UCSD-AML1 (cell line): ENCODE results near the gene CCBE1.

Source experiments
- DNase-seq: peaks from one replicate; lab custom pipeline; 2025; ENCODE audit not compliant: unreplicated experiment; lab: John Stamatoyannopoulos, UW

The CCBE1 gene

DNA sequence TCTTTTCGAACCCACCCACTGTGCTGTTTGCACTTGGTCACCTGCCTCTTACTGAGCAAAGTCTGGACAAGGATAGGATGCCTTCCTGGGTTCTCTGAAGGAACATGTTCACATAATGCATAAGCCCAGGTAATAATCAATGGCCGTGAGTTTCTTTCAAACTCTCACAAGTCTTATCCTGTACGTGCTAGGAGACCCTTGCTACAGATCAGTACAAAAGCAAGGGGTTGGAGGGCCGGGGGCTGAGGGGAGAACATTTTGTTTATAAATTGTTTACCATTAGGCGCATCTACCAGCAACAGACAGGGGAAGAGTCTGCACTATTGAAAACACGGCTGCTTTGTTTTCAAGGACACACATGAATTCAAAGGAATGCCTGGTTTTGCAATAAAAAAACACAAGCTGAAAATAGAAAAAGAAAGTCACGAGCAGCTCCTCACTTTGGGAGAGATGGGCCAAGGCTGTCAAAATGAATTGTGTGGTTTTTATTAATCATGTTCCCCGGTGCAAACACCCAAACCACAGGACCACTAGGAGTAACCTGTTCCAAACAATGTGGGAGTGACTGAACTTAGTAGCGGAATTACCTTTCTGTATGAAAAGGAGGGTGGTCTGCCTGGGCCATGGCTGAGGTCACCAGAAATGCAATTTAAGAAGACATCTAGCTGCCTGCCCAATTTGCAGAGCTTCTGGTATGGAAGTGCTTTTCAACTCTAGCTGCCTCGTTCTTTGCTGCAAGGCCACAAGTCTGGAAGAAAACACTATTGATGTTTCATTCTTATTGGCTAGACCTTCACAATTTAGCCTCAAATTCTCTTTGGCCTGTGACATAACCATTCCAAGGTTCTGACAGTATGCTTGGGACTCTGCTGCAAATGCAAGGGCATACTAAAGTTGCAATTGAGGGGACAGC, 73.5 kb downstream of the CCBE1 start:
- no peak for DNase-seq

DNA sequence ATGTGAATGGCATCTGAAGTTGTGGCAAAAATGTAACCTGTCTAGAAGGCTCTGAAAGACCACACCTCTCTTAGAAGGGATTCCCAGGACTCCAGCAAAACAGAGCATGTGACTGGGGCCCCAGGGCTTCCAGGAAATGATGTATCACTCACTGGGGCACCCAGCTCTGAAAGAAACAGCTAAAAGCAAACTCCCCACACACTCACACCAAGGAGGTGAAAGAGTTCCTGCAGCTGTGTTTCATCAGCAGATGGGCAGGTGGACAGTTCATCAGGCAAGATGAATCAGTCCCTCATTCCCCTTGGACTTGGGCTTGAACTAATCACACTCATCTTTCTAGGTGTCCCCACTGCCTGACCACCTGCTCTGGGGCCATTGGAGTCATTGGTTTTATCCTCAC, 76.2 kb downstream of the CCBE1 start:
- no peak for DNase-seq

DNA sequence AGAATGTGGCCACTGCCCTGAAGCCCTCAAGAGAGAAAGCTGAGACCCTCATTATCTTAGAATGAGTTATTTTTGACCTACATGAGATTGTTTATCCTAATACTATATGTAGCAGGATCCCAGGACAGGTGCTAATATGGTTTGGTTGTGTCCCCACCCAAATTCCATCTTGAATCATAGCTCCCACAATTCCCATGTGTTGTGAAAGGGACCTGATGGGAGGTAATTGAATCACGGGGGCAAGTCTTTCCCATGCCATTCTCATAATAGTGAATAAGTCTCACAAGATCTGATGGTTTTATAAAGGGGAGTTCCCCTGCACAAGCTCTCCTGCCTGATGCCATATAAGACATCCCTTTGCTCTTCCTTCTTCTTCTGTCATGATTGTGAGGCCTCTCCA, 76.8 kb downstream of the CCBE1 start:
- no peak for DNase-seq

DNA sequence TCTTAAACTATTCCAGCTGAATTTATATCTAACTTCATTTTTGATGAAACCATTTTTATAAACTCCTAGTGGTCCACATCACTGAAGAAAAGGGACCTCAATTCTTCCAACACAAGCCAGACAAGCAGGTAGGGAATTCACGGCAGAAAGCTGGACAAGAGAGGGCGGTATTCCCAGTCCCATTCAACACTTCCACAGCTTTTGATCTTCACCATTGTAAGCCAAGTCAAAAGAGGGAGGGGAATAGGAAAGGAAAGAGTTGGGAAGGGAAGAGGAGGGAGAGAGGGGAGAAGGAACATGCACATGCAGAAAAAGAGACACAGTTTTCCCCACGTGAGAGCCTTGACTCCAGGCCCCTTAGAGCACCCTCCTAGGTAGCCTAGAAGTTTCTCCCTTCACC, 77.4 kb downstream of the CCBE1 start:
- DNase-seq, result no peak

DNA sequence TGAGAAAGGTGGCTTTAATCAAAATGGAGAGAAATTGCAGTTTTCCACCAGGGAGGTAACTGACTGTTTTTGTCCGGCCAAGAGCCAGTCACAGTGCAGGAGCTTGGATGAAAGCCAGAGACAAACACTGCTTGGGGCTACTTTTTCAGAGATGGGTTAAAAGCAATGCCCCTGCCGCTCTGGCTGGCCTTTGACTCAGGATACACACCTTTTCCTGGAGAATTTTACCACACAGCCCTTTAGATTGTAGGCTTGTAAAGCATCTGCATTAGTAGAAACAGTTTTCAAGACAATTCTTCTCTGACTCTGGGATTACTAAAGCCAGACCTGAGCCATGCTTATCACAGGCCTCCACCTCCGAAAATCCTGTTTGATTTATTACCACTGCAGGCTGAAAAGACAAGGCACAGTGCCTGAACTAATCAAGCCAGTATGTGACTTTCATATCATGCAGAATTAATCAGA, 79.7 kb downstream of the CCBE1 start:
- no peak for DNase-seq

DNA sequence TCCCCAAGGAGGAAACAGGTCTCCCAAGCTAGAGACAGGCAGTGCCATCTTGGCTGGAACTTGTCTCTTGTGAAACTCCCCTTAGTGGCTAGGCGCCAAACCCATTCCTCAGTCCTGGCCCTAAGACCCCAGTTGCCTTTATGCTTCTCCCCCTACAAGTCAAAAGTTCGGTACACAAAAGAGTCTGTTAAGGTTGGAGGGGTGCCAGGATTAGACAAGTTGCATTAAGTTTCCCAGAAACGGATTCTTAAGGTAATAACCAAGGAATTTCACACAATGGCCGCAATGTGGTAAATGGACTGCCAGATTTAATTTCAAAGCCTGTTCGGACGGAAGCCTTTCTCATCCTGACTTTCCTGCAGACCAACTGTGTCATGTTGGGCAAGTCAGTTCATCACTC, 80.7 kb downstream of the CCBE1 start:
- DNase-seq, result no peak

DNA sequence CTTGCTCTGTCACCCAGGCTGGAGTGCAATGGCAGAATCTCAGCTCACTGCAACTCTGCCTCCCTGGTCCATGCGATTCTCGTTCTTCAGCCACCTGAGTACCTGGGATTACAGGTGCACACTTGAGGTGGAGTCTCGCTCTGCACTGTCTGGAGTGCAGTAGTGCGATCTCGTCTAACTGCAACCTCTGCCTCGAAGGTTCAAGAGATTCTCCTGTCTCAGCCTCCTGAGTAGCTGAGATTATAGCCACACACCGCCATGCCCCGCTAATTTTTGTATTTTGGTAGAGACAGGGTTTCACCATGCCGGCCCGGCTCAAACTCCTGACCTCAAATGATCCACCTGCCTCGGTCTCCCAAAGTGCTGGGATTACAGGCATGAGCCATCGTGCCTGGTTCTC, 83.3 kb downstream of the CCBE1 start:
- no peak for DNase-seq

DNA sequence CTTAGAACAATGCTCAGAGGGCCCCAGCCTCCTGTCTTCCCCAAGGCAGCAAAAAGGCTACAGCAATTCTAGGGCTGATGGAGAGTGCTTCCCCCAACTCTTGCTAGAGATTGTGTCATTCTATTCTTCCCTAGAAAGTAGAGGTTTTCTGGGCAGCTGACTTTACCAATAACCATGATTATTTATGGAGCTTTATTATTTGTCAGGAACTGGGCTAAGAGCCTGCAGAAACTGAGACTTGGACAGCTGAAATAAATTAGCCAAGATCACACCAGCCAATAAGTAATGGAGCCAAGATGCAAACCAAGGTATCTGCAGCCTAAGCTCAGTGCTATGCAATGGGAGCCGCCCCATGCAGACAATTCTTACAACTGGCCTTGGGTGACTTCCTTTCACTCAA, 84.8 kb downstream of the CCBE1 start:
- no peak for DNase-seq

DNA sequence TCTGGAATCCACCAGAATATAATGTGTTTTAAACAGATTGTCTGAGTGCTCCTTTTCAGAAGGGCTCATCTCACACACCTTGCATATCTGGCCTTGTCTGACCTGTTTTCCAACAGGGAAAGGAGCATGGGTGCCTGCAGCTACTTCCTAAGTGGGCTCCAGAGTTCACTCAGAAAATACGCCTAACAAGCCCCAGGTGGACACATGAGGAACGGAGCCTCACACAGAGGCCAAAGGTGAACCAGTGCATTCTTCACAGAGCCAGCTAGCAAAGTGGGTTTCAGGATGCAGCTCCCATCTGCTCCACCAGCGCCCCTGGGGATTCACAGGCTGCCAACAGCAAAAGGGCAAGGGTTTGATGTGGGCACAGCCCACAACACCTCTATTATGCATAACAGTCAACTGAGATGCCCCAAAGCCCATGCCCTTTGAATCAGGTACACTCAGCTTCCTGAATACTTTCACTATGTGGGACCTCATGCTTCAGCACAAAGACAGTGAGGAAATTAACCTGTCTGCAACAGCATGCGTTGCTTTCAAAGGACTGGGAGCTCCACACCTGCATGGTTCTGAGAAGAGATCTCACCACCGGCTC, 86.6 kb downstream of the CCBE1 start:
- DNase-seq, result no peak

DNA sequence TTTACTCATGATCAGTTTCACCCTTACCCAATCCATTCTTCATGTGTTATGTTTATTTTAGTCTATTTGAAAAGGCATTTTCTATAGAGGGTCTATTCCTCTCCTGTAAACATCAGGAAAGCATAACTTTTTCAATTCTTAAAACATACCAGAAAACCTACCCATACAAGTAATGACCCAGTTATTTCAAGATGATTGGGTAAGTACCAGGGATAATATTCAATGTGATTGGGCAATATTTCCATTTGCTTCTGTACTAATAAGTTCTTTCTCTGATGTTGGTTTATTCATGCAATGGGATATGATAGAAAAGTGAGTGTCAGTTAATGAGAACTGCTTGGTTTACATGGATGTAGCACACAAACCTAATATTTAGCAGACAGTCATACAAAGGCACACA, 87.6 kb downstream of the CCBE1 start:
- no peak for DNase-seq

DNA sequence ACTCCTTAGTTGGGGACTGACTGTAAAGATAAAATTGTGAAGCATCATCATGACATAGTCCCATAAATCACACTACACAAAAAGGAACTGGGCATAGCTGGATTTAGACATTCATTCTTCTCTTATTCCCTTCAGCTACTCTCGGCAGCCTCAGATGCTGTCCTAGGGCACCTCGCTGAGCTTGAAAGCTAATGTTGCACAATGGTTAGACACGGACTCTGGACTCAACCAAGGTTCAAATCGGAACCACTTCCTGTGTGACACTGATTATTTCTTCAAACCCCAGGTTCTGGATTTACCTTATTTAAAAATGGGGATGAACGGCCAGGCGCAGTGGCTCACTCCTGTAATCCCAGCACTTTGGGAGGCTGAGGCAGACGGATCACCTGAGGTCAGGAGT, 89.8 kb downstream of the CCBE1 start:
- no peak for DNase-seq

DNA sequence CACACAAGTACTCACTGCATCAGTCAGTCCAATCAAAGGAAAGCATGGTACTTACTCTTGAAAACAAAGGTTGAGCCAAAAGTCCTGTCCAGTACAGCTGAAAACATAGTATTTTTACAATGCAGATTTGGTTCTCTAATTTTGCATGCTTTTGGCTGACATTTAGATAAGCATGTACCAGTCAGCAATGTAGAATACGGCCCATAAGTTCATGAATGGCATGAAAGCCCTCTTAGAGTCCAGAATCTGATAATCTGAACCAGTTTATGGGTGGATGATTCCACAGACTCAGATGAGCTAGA, 90.2 kb downstream of the CCBE1 start:
- DNase-seq, result no peak

DNA sequence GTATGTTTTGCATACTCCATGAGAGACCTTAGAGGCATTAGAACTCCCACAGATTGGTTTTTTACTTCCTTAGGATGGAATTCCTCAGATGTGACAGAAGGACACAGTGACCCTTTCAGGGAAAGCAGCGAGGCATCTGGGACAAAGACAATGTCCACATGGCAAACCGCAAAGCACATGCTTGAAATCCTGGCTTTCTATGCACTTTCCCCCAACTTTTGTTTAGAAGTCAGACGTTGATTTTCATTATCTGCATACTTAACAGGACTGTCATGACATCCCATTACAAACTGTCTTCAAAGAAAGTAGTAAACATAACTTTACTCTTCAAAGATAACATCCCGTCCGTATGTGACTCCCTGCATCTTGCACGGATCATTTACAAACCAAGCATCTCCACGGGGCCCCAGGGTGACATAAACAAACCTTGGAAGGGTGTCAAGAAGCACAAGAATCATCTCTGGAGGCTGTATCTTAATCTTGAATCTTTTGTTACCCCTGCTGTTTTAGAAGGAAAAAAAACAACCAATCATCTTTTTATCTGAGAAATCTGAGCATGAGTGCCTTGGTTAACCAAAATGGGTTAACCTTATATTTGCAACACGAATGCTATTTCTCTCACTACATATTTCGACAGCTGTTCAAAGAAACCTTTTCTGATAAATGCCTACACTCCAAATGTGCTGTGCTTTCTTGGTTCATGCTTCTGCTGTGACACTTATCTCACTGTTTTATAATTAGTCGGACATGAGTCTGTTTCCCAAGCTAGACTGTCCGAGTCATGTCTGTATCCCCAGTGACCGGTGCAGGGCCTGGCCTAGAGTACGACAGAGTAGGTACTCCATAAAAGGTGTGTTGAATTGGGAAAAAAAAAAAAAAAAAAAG, 90.8 kb downstream of the CCBE1 start:
- DNase-seq, result no peak

DNA sequence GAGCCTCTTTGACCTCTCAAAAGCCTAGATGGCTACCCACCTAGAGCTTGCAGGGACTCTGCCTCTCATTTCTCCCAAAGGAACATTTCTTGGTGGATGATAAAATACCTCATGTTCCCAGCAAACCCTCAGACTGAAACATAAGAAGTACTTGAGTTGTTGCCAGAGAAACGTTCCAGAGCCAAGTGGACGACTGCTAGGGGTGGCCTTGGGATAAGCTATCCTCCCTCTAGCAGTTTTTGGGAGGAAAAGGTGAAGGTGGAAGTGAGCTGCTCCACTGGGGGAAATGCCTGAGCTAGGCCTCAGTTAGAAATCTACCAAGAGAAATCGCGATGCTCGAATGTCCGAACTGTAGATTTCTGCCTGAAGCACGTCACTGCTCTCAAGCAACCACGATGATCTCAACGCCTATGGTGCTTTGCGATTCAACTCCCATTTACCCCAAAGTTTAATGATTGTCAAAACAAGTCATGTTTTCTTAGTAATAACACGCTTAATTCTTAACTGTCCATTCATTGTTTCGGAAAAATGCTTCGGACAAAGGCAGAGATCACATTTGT, 91.5 kb downstream of the CCBE1 start:
- no peak for DNase-seq

DNA sequence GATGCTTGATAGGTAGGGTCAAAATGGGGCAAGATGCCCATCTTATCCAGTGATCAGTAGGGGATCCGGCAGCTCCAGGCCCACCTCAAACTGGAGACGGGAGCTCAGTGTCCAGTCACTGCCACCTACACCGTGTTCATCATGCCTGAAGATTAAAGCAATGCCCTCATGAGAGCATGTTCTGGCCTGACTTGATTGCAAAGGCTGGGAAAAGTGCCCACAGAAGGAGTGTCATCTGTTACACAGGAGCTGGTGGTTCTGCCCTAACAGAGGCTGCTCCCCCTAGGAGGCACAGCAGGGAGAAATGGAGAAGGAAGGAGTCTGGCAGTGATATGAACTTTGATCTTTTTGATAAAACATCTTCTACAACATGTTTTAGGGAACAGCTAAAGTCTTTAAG, 92.3 kb downstream of the CCBE1 start:
- DNase-seq, result no peak

DNA sequence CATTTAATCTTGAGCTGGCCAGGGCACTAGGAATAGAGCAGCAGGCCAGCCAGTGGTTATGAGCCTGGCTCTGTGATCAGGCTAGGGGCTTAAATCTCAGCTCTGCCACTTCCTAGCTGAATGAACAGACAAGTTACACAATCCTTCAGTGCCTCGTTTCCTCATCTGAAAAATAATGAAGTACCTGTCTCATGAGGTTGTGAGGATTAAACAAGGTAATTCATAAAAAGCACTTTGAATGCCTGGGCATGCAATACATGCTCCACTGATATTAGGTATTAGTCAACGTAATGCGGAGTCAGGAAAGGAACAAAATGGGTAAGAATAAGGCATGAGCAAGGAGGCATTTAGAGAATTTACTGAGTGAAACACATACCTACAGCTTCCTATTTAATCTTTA, 100.2 kb downstream of the CCBE1 start:
- no peak for DNase-seq

DNA sequence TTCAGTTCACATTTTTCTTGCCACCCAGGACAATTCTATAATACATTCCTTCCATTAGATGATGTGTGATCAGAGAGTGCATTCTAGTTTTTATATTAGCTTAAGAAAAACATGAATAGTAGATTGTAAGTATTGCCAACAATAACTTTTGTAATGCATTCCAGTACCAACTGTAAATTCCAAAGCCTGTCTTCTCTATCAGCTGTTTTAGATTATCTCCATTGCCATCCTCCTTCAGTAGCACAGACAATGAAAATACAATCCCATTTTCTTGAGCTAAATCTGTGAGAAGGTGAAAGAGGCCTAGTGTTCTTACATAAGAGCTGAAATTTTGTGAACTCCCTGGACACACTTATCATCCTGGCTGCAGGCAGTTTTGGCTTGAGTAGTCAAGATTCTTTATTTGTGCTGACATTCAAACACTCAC, 103.9 kb downstream of the CCBE1 start:
- no peak for DNase-seq

DNA sequence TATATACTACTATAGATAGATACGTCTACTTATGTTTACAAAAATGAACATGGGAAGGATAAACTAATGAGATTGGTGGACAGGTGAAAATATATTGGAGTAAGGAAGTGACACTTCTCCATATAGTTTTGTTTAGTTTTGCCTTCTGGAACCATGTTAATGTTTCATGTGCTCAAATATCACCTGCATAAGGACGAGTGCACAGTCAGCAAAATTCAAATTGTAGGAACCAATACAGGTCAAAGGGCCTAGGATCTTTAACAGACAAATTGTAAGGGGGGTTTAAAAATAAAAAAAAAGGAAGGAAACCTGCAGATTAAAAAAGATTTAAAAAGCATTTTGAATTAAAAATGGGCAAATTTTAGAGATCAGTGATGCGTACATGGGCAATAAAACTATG, 104.6 kb downstream of the CCBE1 start:
- no peak for DNase-seq

DNA sequence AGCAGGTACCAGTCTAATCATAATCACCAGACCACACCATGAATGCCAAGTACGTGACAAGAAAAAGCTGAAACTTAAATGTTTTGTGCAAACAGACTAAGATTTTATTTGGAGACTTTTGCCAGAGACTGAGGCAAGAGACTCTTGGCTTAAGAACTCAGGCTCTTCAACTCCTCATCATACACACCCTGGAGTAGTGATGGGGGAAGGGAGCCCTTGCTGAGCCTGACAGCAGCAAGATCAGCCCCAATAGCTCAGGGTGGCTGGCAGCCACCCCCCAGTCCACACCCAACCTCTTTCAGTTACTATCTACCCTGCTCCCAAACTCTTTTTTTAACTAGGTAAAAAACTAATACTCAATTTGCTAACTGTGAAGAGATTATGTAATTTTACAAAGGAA, 114.8 kb downstream of the CCBE1 start:
- DNase-seq, result no peak

DNA sequence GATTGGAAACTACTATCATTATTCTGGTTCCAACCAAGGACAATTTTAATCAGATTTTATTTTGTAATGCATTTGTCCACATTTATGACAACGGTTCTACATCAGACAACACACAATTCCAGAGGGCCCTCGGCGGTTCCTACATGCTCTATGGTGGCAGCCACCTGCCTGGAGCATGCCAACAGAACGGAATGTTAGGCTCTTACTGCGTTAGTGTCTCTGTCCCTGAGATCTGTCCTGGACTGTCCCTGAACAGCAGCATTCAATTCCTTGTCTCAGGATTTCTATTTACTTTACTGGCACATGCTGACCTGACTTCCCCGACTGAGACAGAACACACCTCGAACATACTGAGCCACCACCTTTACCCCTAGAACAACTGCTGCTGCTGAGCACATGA, 117.7 kb downstream of the CCBE1 start:
- no peak for DNase-seq

DNA sequence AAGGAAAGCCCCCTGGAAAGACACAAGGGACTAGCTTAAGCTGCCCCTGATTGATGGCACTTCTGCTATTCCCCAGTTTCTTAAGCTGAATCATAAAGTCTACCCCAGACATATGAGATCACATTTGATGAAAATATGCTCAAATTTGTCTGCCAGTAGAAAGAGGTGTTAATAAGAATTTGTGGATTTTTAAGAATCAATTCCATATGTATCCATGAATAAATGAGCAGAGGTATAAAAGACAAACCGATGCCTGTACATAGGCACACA, 119.9 kb downstream of the CCBE1 start:
- DNase-seq, result no peak
